Ramos (cell line): Measurements from ENCODE around the gene SERINC4.

ENCODE experiments used
- in situ Hi-C: fragments of 300-500 bp; cut with MboI; formaldehyde crosslinking; loops from one replicate; pipeline ENCODE4 v1.14.3; 2022; ENCODE audit warnings: low sequenced_read_pairs; ENCODE audit not compliant: unreplicated experiment

Gene SERINC4

DNA sequence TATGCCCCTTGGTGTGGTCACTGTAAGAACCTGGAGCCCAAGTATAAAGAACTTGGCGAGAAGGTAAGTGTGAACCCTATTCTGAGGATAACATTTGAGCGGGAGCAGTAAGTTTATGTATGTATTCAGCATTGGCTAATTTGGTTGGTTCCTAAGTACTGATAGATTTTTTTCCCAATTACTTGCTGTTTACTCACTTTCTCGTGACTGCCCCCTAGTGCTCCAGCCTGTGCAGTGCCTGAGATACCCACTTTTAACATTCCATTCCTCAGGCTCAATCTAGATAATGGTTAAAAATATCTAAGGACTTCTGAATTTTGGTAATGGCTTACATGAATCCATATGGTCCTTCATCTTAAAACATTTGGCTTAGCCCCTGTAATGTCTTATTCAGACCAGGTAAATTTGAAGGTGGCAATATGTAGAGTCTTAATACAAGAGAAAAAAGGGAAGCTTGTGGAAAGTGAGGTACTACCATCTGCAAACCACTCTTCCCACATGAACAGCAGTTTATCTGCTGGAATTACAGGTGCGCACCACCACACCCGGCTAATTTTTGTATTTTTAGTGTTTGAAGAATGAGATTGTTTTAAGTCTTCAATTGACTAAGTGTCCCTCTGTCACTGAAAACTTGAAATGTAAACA lies 30.3 kb downstream of the SERINC4 start:
- in situ Hi-C loops: no loop called here

DNA sequence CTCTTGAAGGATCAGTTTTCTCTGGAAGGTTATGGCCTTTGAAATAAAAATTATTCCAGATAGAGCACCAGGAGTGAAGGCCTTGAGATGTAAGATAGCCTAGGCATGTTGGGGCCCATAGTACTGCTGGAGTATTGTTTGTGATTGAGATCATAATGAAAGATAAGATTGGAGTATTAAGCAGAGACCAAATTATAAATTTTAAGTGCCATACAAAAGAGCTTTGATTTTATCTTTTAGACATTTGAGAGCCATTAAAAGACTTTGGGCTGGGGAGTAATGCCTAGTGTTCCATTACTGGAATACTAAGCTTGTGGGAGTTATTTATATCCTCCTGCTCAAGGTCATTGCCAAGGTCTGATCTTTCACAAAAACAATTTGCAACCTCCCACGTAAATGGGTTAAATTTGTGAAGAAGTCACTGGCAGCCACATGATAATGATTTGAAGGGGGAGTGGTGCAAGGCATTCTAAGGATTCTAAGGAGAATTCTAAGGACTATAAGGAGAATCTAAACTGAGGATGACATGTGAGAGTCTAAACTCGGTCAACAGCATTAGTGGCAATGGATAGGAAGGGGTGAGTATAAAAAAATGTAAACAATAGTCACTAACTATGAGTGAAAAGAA lies 36.1 kb downstream of the SERINC4 start:
- in situ Hi-C loops: no loop called here

DNA sequence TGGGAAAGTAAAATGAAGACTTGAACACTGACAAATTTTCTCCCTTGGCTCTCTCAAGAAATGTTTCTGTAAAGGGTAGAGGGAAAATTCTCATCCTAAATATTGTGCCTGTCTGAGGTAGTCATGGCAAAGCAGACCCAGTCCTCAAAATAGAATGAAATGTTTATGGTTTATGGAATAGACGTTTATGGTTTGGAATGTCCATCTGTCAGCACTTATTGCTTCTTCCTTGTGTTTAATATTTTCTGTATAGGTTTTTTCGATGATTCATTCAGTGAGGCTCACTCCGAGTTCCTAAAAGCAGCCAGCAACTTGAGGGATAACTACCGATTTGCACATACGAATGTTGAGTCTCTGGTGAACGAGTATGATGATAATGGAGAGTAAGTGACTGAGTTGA lies 37.2 kb downstream of the SERINC4 start:
- in situ Hi-C loops: no loop called here

DNA sequence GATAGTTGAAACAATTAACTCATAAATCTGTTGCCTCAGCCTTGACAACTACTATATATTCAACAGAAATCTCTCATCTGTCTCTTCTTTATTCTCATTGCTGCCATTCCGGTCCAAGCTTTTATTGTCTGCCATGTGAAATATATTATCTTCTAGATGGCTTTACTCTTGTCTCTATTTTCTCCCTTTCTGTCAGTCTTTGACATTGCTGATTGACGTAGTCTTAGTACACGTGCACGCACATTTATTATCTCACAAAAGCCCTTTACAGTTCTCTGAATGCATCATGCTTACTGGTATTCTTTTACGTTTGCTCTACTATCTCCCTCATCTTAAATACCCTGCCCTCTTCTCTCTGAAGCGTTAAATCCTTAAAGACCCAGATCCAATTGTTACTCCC lies 48.1 kb downstream of the SERINC4 start:
- in situ Hi-C loops: no loop called here

DNA sequence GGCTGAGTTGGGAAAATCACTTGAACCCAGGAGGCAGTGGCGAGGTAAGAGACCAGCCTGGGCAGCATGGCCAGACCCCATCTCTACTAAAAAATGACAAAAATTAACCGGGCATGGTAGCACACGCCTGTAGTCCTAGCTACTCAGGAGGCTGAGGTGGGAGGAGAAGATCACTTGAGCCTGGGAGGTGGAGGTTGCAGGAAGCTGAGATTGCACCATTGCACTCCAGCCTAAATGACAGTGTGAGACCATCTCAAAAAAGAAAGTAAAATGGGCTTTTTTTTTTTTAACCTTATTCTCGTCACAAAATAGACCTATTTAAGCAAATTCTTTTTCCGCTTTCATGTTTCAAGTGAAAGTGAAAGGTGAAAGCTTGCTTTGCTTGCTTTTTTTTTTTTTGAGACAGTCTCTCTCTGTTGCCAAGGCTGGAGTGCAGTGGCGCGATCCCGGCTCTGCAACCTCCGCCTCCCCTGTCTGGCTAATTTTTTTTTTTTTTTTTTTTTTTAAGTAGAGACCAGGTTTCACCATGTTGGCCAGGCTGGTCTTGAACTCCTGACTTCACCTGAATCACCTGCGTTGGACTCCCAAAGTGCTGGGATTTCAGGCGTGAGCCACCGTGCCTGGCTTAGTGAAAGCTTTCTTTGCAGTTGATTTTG lies 50.2 kb downstream of the SERINC4 start:
- in situ Hi-C loops: loop anchor here (10.0 kb wide), 1 partner anchor 55 kb away; the partner anchor contains the start of genes HYPK and SERINC4

DNA sequence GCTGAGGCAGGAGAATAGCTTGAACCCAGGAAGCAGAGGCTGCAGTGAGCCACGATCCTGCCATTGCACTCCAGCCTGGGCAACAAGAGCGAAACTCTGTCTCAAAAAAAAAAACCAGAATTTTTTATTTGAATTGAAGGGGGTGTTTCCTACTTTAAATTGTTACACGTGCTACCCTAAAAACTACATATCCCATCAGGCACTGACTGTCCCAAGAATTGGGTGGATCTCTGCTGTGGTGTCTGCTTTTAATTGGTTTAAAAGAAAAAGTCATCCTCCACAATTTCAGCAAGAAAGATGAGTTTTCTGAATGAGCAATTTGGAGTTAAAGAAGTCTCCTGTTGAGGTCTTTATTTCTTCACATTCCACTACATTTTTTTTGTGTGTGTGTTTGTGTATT lies 51.6 kb downstream of the SERINC4 start:
- in situ Hi-C loops: loop anchor here (10.0 kb wide), 1 partner anchor 56 kb away; the partner anchor contains the start of genes HYPK and SERINC4

DNA sequence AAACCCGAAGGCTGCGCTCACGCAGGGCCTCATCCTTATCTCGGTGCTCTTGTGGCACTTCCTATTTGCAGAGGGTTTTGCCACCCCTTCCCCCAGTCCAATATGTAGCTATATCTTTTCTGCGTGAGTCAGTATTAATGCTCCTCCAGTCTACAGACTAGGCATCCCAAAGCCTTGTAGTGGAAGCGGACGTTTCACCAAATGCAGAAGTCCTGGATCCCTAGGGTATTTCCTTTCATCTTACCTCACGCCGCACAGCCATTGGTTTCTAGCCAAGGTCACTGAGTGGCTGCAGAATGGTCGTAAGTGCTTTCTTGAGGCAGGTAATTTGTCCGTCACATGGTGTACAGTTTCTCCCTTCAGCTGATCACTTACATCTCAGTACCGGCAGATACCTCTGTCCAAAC lies 53.1 kb downstream of the SERINC4 start:
- in situ Hi-C loops: loop anchor here (10.0 kb wide), 1 partner anchor 58 kb away; the partner anchor contains the start of genes HYPK and SERINC4

DNA sequence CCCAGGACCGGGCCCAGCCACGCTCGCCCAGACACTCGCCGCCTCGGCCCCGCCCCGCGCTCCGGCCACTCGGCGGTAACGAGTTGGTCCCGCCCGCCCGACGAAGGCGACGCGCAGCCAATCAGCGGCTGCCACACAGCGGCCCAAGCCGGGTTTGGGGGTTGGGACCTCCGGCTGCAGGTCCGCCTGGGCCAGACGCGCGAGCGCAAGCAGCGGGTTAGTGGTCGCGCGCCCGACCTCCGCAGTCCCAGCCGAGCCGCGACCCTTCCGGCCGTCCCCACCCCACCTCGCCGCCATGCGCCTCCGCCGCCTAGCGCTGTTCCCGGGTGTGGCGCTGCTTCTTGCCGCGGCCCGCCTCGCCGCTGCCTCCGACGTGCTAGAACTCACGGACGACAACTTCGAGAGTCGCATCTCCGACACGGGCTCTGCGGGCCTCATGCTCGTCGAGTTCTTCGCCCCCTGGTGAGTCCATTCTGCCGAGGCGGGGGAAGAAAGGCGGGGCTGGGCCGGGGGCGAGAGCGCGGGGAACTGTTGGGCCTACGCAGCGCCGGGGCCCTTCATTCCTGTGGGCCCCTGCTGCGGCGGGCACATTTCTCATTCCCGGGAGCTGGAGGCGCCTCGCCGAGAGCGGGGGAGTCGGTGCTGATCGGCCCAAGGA lies 53.6 kb downstream of the SERINC4 start, which contains the start of gene PDIA3:
PDIA3 (plus strand) TSS at position 194 of the 658 bp plus-strand sequence; CDS start at position 296, 102 bp downstream.
- in situ Hi-C loops: loop anchor here (10.0 kb wide), 1 partner anchor 58 kb away; the partner anchor contains the start of genes HYPK and SERINC4
